ENCODE results near the gene ANKRD20A1.
"Not testable (repeated sequence)": the region's sequence is repeated elsewhere in the genome, so short reads cannot be mapped to it uniquely, and the experiment has no call there.

ANKRD20A1 gene

GRCh38 chr9:67858871-67859270 lies at the start of gene ANKRD20A1:
Gene ANKRD20A1 (plus strand): TSS chr9:67858931. CDS start chr9:67859427, 496 bp downstream.
- not testable (repeated sequence) for DNase-seq

GRCh38 chr9:67832088-67832487 lies 26.6 kb upstream of the ANKRD20A1 start:
- peak; percentile 19 for DNase-seq

Data from stimulated activated CD4-positive, alpha-beta T cell treated with anti-CD3 and anti-CD28 coated beads, Interleukin-15, amount 100 ng/mL, for 24 hours (primary cell).